Astrocyte (in vitro differentiated cells and primary cell): Measurements from ENCODE around the gene NBR1.
"Not testable (repeated sequence)": the region's sequence is repeated elsewhere in the genome, so short reads cannot be mapped to it uniquely, and the experiment has no call there.

Experiments used
- CTCF ChIP-seq: IDR thresholded peaks from 2 replicates; pipeline ENCODE4 v1.5.1; 2011; ENCODE audit warnings: low read depth, mild to moderate bottlenecking, inconsistent platforms, low read length, moderate library complexity; ENCODE audit not compliant: insufficient read depth
- EZH2 ChIP-seq: IDR thresholded peaks from 2 replicates; pipeline ENCODE4 v1.6.1; 2012; ENCODE audit warnings: mild to moderate bottlenecking, low read length, inconsistent platforms; ENCODE audit not compliant: insufficient read depth

- TF ChIP-seq EZH2, CTCF: not testable (repeated sequence)
Observed at GRCh38 chr17:43136574-43136973, 34.4 kb upstream of the NBR1 start.
